Type B pancreatic cell (in vitro differentiated cells): ENCODE data around the gene IL5RA. TPM values are rescaled to one million over a fixed set of nuclear protein-coding genes. Genes with fewer than 3 reads are reported as not detected.

Source experiments
- DNase-seq: peaks from one replicate; pipeline ENCODE4 v3.0.0; 2021; ENCODE audit warnings: mixed read lengths; ENCODE audit not compliant: unreplicated experiment; ENCODE audit errors: extremely low spot score
- H3K27ac Mint-ChIP-seq: 2 replicates; pipeline ENCODE4 v1.8.0; 2021; ENCODE audit warnings: mild to moderate bottlenecking, mixed read lengths
- H3K27me3 Mint-ChIP-seq: 2 replicates; pipeline ENCODE4 v1.8.0; 2021; ENCODE audit warnings: mixed read lengths
- H3K36me3 Mint-ChIP-seq: 2 replicates; pipeline ENCODE4 v1.8.0; 2021; ENCODE audit warnings: mixed read lengths
- H3K4me1 Mint-ChIP-seq: one replicate; pipeline ENCODE4 v1.8.0; 2021; ENCODE audit warnings: mixed read lengths; ENCODE audit not compliant: unreplicated experiment
- H3K4me3 Mint-ChIP-seq: 2 replicates; pipeline ENCODE4 v1.8.0; 2021; ENCODE audit warnings: mild to moderate bottlenecking, mixed read lengths
- H3K9me3 Mint-ChIP-seq: 2 replicates; pipeline ENCODE4 v1.8.0; 2021; ENCODE audit warnings: mixed read lengths
- CTCF ChIP-seq: fragments of 200-600 bp; sonication (generic); conservative IDR thresholded peaks from 2 replicates; pipeline ENCODE4 v1.5.0; 2021; ENCODE audit warnings: antibody characterized with exemption, mild to moderate bottlenecking
- total RNA-seq: library from RNA; stranded (reverse); gene quantifications from 2 replicates; pipeline ENCODE4 v1.2.1, GENCODE V29; 2021; ENCODE audit warnings: low replicate concordance

The IL5RA gene
- total RNA-seq, 1 donor from 2014 or later = 0.51 TPM

GRCh38 chr3:3089017-3089416 lies 21.2 kb downstream of the IL5RA start:
- no peaks in the 10 kb centered on the region for H3K9me3 Mint-ChIP-seq
- no peaks in the 10 kb centered on the region for H3K27me3 Mint-ChIP-seq
- no peak for TF ChIP-seq CTCF
- DNase-seq = no peak
- no peaks in the 10 kb centered on the region for H3K4me1 Mint-ChIP-seq
- H3K36me3 Mint-ChIP-seq = no peaks in the 10 kb centered on the region
- no peak overlapping the region for H3K27ac Mint-ChIP-seq
- H3K4me3 Mint-ChIP-seq = no peak overlapping the region

GRCh38 chr3:3087716-3088465 lies 22.3 kb downstream of the IL5RA start:
- Mint-ChIP-seq H3K27me3 (no peaks in the 10 kb centered on the region), H3K9me3 (no peaks in the 10 kb centered on the region), H3K4me1 (no peaks in the 10 kb centered on the region), H3K27ac (no peak overlapping the region), H3K36me3 (no peaks in the 10 kb centered on the region), H3K4me3 (no peak overlapping the region)
- no peak for DNase-seq
- TF ChIP-seq CTCF = no peak

- Mint-ChIP-seq H3K4me3 (no peak overlapping the region), H3K36me3 (no peaks in the 10 kb centered on the region), H3K4me1 (no peaks in the 10 kb centered on the region), H3K9me3 (no peaks in the 10 kb centered on the region), H3K27me3 (no peaks in the 10 kb centered on the region), H3K27ac (no peak overlapping the region)
- no peak for DNase-seq
- TF ChIP-seq CTCF = no peak
These were observed 22.9 kb downstream of the IL5RA start for GRCh38 chr3:3087279-3087678.

- no peak overlapping the region for H3K4me3 Mint-ChIP-seq
- no peak overlapping the region for H3K27ac Mint-ChIP-seq
- no peaks in the 10 kb centered on the region for H3K36me3 Mint-ChIP-seq
- no peak for DNase-seq
- H3K4me1 Mint-ChIP-seq = no peaks in the 10 kb centered on the region
- TF ChIP-seq CTCF = no peak
- H3K27me3 Mint-ChIP-seq = no peaks in the 10 kb centered on the region
- H3K9me3 Mint-ChIP-seq = no peaks in the 10 kb centered on the region
These were observed 23.9 kb downstream of the IL5RA start for GRCh38 chr3:3086239-3086638.

- no peak for DNase-seq
- no peak overlapping the region for H3K4me3 Mint-ChIP-seq
- TF ChIP-seq CTCF = no peak
- no peaks in the 10 kb centered on the region for H3K36me3 Mint-ChIP-seq
- H3K27me3 Mint-ChIP-seq = no peaks in the 10 kb centered on the region
- no peak overlapping the region for H3K27ac Mint-ChIP-seq
- no peaks in the 10 kb centered on the region for H3K4me1 Mint-ChIP-seq
- H3K9me3 Mint-ChIP-seq = no peaks in the 10 kb centered on the region
These were observed 24.4 kb downstream of the IL5RA start for GRCh38 chr3:3085782-3086181.

GRCh38 chr3:3084890-3085289 lies 25.3 kb downstream of the IL5RA start:
- DNase-seq = no peak
- Mint-ChIP-seq H3K9me3 (no peaks in the 10 kb centered on the region), H3K4me3 (no peak overlapping the region), H3K4me1 (no peaks in the 10 kb centered on the region), H3K27me3 (no peaks in the 10 kb centered on the region), H3K36me3 (no peaks in the 10 kb centered on the region), H3K27ac (no peak overlapping the region)
- TF ChIP-seq CTCF = no peak
